Activated CD4-positive, alpha-beta T cell treated with anti-CD3 and anti-CD28 coated beads for 24 hours (primary cell): ENCODE measurements around the gene HHLA2.

Experiments
- DNase-seq, 2 donors: peaks; one replicate each; pipeline ENCODE4 v3.0.0-alpha.2; 2020; ENCODE audit warnings: low read depth in 2 of 2

Gene HHLA2

GRCh38 chr3:108300103-108300849, 3.9 kb downstream of the HHLA2 start:
- DNase-seq: no peak

DNA sequence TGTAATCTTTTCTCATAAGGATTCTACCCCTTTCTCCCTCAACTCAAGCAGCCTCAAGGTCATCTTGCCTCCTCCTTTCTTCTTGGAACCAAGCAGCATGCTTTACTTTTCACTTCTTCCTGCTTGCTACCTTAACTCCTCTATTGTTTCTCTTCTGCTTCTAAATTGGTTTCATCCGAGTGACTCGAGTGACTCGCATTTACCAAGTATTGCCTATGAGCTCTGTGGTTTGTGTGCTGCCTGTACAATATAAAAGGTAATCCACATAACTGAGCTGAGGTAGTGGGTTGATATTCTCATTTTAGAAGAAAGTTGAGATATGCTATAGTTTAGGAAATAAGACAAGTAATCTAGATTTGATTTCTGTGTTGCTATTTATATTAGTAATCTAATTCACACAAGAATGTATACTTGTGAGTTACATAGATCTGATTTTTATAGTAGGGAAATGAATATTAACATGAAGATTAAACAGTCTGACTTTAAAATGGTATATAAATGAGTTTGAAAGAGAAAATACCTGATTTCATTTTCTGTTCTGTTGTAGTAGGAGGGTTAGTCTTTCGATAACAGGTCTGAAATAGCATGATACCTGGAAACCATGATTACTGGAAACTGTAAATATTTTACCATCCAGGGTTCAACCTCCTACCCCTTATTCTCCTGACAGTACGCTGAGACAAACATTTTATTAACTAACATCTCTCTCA, 5.5 kb downstream of the HHLA2 start:
- DNase-seq: no peak

- DNase-seq: no peak
Measured at GRCh38 chr3:108302570-108302969, 6.2 kb downstream of the HHLA2 start.

- no peak for DNase-seq
Measured at GRCh38 chr3:108305484-108306172, 9.3 kb downstream of the HHLA2 start.

DNA sequence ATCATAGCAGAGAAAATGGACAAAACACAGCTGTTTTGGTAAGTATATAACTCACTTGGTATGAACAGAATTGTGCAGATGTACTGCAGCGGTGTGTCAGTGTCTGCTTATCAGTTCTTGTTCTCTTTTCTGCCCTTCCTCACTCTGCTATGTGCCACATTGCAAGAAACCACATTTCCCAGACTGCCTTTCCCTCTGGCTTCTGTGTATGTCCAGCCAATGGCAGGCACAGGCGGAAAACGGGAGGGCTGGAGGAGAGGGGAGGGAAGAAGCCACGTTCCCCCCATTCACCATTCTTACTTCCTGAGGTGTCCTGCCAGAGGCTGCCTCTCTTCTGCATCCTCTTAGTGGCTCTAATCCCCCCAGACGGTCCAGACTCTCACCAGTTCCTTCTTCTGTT, 15.4 kb downstream of the HHLA2 start:
- no peak for DNase-seq

- no peak for DNase-seq
Measured at GRCh38 chr3:108312656-108313055, 16.3 kb downstream of the HHLA2 start.

GRCh38 chr3:108315767-108316301, 19.5 kb downstream of the HHLA2 start:
- no peak for DNase-seq

DNA sequence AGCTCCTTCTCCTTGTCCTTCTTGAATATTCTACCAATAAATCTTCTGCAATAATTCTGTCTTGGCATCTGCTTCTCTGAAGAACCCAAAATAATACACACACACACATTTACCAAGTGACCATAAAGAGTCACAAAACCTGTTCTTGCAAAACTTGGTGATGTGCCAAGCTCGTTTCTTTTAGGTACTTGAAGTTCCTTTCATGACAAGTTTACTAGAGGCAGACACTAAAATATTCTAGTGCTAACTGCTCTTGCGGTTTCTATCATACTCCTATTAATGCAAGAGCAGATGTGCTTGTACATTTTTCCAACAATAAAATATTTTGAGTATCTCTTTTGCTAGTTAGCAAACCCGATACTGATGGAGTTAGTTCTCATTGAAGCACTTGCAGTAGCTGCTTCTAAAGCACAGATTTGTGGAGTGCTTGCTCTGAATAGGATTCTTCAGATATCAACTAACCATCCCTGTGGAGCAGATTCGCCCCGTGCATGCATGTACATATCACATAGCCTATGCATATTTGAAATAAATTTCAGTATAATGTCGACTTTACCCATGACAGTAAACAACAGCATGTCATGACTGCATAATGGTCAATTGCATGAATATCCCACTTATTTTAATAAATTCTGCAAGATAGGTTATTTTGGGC, 23.2 kb downstream of the HHLA2 start:
- no peak for DNase-seq

- no peak for DNase-seq
Measured at GRCh38 chr3:108320746-108321350, 24.5 kb downstream of the HHLA2 start.

DNA sequence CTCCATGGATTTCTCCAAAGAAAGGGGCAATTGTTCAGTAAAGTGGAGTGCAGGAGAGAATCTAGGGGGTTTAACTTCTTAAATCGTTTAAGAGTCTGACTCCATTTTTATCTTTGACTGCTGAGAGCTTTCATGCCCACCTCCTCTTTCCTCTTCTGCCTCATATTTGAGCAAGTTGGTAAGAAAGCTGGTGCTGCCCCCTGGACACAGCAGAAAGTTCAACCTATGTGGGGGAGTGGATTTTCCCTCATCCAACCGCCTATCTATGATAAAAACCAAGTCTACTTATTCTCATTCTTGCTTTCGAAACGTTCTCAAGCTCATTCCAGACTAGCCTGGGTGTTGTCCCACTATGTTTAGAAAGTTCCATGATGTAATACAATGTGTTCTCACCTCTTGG, 26.0 kb downstream of the HHLA2 start:
- no peak for DNase-seq

DNA sequence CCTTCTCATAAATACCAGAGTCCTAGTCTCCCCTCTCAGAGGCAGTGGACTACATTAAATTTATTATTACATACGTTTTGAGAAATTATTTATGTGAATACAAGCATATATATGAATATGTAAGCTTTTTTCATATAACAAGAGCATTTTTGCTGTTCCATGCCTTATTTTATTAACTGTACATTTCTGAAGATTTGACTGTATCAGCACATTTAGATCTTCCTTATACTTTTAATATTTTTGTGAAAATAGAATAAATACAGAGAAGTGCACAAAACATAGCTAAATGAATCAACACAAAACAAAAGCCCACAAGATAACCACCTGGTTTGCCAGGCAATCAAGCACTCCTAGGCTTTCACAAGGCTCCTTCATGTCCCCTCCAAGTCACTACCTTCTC, 27.8 kb downstream of the HHLA2 start:
- no peak for DNase-seq

GRCh38 chr3:108327168-108327567, 30.8 kb downstream of the HHLA2 start:
- DNase-seq: no peak

- no peak for DNase-seq
Measured at GRCh38 chr3:108328821-108329486, 32.6 kb downstream of the HHLA2 start.

- DNase-seq: no peak
Measured at GRCh38 chr3:108329508-108329907, 33.2 kb downstream of the HHLA2 start.

- DNase-seq: no peak
Measured at GRCh38 chr3:108329947-108330346, 33.6 kb downstream of the HHLA2 start.

DNA sequence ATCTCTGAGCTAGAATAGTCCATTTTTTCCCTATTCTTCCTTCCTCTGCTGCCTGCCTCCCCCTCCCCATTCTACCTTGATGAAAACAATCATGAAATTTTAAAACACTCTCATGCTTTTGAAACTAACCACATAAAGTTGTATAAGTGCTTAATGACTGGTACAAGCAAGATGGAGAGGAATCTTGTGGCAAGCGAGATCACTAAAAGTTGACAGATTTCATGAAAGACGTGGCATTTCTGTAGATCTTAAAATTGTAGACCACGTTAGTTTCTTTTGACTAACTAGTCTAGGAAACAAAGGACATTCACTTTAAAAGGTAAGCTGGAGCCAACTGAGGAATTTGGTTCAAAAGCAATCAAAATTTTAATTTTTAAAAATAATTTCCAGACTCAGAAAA, 35.4 kb downstream of the HHLA2 start:
- no peak for DNase-seq

- no peak for DNase-seq
Measured at GRCh38 chr3:108333961-108334360, 37.6 kb downstream of the HHLA2 start.

DNA sequence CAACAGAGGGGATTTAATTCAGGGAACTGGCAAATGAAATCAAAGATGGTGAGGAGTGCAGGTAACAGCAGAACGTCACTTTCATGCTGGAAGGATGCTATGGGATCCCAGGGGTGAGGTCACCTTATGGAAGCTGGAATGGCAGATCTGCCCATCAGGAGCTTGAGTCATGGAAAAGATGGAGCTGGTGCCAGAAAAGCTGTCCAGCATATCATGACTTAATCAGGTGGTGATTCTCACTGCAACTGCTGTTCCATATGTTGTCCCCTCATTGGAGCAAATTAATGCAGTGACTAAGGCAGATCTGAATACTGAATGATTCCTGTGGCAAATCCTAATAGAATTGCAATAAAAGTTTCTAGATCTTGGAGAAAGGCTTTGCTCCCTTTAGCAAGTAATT, 38.4 kb downstream of the HHLA2 start:
- no peak for DNase-seq

GRCh38 chr3:108338901-108339545, 42.7 kb downstream of the HHLA2 start:
- DNase-seq: no peak

- no peak for DNase-seq
Measured at GRCh38 chr3:108341911-108342310, 45.6 kb downstream of the HHLA2 start.
